HG03460 (cell line): Measurements from ENCODE around the gene SCN4A.
"Not testable (repeated sequence)": the region's sequence is repeated elsewhere in the genome, so short reads cannot be mapped to it uniquely, and the experiment has no call there.

Source experiments
- ATAC-seq: cut with Tn5 transposase; IDR thresholded peaks from one replicate; pipeline ENCODE4 v1.9.1; 2021; ENCODE audit not compliant: unreplicated experiment

The SCN4A gene

DNA sequence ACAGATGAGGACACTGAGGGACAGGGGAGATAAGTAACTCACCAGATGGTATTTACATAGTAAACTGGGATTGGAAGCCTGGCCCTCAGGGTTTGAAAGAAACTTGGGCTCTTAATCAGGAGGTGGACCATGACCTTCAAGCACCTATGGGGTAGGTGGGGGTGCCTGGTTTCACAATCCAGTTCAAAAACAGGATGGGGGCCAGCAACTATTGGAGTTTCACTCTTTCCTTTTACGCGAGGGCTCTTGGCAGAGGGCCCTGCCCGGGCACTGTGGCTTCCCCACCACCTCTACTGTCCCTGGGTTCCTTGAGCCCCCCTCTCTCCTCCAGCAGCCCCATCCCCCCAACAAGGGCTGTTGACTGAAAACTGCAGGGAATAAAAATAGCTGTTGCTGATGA, 14.1 kb upstream of the SCN4A start:
- ATAC-seq: no peak

DNA sequence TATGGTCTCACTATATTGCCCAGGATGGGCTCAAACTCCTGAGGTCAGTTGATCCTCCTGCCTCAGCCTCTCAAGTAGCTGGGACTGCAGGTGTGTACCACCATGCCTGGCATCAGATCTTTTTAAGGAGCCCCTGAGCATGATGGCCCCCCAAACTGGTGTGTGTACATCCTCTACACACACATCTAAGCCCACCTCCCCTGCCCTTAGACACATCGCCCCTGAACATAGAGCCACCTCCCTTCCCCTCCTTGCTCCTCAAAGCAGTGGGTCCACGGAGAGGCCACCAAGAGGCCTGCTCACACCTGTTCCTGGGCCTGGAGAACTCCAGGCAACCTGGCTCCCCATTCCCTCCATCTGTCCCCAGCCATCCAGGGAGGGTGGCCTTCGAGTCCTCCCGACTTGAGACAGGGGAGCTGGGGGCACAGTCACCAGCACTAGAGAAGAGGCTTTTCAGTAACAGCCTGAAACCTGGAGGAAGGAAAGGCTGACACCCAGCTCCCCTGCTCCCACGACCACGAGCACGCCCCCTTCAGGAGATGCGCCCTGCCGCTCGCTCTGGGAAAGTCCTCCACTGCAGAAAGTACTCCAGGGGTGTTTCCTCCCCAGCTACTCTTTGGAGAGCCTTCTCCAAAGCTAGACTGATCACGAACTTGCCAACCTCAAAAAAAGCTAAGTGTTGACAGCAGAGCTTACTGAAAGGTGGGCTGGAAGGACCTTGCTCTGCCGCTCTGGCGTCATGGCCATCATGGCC, 12.8 kb upstream of the SCN4A start:
- ATAC-seq: no peak

DNA sequence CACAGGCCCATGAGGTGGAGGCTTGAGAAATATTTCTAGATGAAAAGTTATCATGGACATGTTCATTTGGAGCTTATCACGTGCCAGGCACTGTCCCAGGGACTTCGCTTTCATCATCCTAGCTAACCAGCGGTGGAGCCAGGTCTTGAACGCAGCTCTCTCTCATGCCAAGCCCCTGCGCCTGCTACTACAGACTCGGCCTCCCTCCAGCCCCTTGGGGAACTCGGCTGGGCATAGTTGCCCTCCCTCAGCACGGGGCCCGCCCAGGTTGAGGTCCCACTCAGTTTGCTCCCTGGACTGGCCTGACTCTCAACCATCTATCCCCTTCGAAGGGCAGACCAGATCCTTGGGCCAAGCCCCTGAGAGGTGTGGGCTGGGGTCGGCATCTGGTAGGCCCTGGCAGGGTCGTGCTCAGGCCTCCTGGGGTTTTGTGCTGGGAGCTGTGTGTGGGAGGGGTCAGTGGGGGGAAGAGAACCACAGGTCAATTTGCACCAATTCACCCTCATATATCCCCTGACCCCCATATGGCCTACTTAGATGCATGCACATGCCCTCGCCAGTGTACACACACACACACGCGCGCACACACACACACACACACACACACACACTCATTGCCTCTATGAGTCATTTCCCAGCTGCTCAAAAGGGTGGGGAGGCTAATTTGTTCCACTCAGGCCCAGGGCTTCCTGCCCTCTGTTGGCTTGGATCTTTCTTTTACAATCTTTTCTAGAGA, 12.1 kb upstream of the SCN4A start:
- no peak for ATAC-seq

DNA sequence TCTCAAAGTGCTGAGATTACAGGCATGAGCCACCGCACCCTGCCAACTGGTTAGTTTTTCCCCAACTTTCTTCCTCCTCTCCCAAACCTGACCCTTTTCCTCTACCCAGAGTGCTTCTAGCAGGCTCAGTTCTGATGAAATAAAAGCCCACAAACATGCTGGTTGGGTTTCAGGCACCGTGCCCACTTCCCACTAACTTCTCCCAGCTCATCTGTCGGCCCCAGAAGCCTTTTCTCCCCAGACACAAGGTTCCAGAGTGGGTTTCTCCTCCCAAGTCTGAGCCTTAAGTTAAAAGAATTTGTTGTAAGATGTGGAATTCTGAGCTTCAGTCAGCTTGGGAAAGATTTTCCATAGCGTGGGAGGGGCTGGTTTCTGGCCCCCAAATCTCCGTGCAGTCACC, 11.5 kb upstream of the SCN4A start:
- ATAC-seq: no peak

DNA sequence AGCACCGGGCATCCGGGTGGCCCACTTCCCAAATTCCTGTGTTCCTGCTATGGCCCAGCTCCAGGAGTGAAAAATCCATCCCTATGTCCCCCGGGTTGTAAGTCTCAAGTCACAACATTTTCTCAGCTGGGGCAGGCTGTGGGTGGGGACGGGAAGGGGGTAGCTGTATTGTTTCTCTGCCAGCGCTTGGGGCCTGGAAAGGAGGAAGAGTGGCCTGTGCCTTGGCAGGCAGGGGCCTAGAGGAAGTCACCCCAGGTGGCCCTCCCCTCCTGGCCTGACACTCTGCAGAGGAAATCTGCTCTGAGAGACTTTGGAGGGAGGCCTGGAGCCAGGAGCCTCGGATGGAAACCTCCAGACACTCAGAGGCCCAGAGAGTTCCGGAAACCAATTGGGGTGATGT, 10.6 kb upstream of the SCN4A start:
- ATAC-seq: no peak

DNA sequence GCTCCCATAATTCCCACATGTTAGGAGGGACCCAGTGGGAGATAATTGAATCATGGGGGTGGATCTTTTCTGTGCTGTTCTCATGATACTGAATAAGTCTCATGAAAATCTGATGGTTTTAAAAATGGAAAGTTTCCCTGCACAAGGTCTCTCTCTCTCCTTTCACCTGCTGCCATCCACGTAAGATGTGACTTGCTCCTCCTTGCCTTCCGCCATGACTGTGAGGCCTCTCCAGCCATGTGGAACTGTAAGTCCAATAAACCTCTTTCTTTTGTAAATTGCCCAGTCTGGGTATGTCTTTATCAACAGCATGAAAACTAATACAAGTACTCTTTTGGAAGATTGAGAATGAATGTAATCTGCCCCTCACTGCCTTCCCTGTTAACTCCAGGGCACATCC, 9.9 kb upstream of the SCN4A start:
- not testable (repeated sequence) for ATAC-seq

DNA sequence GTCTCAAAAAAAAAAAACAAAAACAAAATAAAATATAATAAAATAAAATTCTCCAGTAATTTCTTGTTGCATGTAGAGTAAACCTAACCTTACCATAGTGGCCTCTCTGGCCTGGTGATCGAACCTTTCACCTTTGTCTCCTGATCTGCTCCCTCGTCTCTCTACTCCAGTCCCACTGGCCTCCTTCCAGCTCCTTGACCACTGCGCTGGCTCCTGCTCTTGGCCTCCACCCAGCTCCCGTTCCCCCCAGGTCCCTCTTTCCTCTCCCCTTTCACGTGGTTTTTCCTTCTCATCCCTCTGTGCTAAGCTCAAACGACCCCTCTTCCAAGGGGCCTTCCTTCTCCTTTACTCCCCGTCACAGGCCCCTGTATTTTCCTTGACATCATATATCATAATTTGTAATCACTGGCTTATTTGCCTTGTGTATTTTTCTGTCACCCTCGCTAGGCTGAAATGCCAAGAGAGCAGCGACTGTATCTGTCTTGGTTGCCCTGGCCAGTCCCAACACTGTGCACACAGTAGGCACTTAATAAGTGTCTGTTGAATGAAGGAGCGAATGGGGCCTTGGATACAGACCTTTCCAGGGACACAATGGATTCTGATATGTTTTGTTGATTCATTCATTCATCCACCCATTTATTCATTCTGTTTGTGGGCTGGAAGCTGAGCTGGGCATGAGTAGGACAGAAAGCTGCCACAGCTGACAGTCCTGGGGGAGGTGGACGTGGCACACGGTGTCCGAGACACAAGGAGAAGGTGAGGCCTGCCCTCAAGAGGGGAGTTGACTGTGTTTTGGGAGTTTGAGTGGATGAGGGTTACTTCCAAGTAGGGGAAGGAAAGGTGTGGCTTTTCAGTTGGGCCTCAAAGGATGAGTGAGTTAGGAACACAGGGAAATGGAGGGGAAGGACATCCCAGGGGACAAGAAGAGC, 5.8 kb upstream of the SCN4A start:
- ATAC-seq: no peak

DNA sequence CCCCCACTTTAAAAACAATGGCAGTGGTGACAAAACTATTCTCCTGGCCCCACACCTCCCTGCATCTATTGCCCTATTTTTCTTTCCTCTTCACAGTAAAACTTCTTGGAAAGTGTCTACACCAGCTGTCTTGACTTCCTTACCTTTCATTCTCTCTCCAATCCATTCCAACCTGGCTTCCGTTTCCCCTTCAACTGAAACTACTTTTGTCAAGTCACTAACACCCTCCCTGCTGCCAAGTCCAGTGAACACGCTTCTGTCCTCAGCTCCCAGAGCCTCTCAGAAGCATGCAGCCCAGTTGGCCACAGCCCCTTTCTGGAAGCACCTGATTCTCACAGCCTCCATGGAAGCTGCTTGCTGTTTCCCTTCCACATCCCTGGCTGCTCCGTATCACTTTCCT, 4.0 kb upstream of the SCN4A start:
- ATAC-seq: no peak

DNA sequence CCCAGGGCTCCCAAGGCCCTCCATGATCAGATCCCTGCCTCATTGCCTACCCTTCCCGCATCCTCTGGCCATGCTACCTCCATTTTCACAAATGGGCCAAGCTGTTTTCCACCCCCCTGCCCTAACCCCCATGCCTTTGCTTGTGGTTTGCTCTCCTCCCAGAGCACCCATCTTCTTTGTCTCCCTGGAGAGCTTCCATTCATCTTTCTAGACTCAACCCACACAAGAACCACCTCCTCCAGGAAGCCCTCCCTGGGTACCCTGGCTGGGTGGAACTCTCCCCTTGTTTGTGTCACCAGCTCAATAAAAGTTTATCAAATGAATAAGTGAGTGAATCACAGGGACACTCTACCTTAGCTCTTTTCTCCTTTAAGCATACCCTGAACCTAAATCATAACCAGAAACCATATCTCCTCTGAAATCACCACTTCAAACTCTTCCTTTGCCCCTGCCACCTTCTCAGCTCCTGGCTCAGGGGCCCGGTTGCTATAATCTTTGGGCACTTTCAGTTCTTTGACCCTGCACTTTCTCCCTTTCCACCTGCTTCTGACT, 2.9 kb upstream of the SCN4A start:
- ATAC-seq: no peak

DNA sequence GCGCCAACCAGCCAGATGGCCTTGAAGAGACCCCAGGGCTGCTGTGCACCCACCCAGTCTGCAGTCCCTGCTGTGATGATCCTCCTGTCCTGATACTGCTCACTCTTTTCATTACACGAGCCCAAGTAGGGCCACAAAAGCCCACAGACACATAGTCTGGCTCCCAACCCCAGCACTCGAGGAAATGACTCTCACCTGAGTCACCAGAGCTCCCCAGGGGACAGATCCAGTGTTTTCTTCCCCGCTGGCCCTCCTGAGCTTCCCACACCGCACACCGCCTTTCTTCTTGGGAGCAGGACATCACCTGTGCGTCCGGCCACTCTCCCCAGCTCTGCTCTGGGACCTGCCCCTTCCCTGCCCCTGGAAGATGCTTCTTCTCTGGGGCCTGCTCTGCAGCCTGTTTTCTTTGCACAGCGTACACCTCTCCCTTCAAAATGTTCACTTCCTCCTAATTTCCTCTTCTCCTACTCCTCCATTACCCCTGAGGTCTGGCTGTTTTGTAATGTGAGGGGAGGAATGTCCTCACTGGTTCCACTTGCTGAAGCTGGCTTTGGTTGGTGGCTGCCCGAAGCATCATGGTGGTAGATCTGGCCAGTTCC, 2.0 kb upstream of the SCN4A start:
- no peak for ATAC-seq

DNA sequence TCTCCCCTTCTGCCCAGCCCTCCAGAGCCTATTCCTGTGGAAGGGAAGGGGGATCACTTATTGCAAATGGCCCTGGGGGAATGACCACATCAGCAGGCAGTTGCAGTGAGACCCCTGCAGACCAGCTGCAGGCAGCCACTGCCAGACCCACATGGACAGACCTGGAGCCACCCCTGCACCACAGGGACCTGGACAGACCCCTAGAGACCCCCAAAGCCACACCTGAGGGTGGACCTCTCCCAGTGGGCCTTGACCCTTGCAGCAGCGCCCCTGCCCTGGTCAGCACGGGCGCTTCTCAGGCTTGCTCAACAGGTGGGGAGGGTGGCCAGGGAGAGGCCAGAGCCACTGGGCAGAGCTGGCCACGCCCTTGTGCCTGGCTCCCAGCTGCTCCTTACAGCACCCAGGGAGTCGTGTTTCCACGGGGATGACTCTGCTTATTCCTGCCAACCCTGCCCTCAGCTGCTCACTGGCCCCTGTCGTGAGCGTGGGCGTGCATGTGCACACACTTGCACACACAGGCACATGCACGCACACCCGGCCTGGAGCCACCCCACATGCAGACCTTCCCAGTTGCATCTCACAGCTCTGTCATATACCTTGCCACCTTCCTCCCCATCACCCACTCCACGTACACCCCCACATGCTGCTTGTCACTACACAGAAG, 1.3 kb upstream of the SCN4A start:
- no peak for ATAC-seq

DNA sequence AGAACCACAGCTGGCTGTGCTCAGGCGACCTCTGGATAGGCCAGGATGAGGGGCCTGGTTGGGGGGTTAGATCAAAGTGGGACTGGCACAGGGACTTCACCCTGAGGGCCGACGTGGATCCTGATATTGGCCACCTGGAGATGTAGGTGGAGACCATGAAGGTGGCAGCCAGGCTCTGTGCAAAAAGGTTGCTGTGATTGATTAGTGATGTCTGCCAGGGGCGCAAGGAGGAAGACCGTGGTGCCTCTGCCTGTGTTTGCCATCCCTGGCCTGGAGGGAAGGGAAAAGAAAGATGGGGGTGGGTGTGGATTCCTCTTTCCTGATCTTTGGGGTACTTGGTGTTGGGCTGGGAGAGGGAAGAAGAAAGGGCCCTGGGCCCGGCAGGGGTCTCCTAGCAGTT, 529 bp upstream of the SCN4A start:
- no peak for ATAC-seq

DNA sequence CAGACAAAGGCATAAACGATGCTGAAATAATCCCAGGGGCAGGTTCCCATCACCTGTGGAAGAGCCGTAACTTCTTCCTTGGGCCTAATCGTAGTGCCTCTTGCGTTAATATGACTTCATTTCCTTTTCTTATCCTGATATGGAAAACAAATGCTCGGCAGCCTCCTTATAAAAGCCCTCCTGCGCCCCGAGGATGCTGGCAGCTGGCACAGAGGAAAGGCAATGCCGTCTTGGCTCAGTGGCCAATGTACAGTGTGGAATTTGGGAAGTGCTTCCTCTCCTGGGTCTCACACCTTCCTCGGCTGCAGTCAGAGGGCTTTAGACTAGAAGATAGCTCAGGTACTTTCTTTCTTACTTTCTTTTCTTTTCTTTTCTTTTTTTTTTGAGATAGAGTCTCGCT, 3.4 kb downstream of the SCN4A start:
- ATAC-seq: no peak

DNA sequence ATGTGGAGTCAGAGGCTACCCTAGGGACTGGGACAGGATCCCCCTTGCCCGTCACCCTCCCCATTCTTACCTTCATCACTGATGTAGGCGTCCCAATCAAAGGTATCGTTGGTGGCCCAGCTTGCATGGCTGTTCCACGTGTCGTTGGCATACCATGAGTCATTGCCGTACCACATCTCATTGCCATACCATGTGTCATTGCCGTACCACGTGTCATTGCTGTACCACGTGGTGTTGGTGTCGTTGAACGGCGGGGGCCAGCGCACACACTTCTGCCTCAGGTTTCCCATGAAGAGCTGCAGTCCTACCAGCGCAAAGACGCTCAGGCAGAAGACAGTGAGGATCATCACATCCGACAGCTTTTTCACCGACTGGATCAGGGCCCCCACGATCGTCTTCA, 4.8 kb downstream of the SCN4A start:
- no peak for ATAC-seq

DNA sequence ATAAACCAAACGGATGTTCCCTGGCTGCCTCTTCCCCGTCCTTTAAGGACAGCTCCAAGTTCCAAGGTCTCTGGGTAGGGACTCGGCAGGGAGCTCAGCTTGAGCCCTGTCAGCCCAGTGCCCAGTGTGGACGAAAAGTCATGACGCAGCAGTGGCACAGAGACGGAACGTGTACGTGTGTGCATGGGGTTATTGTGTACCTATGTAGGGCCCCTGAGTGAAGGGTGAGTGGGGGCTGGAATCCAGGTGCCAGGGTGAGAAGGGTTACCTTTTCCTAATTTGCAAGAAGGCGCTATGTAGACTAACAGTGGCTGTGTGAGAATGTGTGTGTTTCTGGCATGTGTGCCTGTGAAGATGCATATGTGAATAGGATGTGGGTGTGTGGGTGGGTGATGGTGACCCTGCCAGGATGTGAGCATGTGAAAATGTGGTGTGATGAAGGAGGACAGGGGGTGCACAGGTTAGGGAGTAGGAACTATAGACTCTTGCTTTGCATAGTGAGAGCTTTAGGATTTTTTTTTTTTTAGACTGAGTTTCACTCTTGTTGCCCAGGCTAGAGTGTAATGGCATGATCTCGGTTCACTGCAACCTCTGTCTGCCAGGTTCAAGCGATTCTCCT, 6.0 kb downstream of the SCN4A start:
- no peak for ATAC-seq

DNA sequence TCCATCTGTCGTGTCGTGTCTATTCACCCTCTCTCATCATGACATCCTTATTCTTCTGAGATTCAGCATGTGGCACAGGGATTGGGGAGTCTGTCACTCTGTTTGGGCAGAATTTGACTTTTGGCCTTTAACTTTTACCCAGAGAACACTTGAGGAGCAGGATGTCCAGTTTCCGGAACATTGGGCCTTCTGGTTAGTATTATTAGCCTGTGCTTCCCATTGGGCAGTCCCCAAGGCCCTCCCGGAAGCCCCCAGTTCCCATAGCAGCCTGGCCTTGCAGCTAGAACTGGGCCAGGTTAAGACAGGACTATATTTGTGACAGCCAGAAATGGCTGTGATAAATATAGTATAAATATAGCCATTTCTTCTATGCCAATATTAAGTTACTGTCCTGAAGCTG, 9.6 kb downstream of the SCN4A start:
- ATAC-seq: no peak

DNA sequence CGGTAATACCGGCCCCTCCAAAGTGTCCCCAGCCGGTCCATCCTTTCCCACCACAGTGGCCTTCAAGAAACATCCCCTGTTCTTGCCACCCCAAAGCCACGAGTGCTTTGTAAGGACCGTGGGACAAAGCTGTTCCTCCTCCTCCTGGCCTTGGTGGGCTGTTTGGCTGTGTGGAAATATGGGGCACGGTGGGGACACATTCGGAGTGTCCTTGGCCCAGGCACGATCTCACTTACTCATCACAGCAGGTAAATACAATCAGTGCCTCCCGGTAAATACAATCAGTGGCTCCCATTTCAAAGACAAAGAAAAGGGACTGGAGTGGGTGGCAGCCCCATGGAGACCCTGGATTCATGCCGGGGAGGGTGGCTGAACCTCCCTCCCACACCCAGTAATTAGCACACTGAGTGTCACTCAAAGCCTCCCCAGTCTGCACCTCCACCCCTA, 10.4 kb downstream of the SCN4A start:
- ATAC-seq: no peak

DNA sequence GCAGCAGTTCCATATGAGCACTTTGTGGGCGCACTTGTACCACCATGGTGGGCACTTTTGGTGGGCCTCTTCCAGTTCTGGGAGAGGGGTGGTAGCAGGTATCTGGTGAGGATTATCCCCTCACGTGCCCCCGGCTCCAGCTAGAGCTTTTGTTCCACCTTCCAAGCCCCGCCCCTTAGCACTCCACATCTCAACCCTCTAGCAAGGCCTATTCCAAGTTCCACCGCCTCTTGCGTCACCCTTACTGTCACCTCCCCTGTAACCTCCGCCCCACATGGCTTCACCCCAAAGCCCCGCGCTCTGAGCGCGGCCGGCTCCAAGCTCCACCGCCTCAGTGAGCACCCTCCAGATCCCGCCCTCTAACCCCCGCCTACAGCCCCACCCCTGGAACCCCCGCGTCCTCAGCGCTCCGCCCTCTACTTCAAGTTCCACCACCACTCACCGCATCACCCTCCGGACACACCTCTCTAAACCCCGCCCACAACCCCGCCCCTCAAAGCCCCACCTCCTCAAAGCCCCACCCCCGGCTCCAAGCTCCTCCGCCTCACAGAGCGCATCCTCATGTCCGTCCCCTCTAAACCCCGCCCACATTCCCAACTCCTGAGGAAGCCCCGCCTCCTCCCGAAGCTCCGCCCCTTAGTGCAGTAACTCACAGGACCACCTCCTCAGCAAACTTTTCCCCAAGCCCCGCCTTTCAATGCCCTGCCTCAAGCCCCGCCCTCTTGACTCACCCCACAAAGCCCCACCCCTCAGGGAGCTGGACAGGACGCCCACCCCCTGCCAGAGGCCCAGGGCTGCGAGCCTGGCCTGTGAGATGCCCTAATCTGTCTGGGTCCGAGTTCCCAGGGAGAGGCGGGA, 11.1 kb downstream of the SCN4A start:
- ATAC-seq: no peak

DNA sequence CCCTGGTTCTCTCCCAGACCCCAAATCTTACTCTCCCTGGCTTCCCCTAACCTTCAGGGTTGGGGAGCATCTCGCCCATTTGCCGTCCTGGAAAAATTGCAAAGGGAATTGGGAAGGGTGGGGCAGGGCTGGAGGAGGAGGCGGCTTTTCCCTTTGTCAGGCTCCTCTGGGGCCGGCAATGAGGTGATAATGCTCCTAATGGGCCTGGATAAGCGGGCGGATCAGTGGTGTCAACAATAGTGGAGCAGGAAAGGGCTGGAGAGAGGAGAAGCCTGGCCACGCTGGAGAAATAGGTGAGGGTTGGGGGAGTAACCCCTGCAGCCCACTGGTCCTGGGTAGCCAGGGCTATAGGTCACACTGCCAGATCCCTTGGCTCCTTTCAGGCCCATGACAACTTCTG, 12.3 kb downstream of the SCN4A start:
- no peak for ATAC-seq
